GM20431 (cell line): ENCODE data around the gene SLC5A10.
"Not testable (repeated sequence)": the region's sequence is repeated elsewhere in the genome, so short reads cannot be mapped to it uniquely, and the experiment has no call there.

Experiments used
- in situ Hi-C: fragments of 300-500 bp; cut with MseI, MboI; formaldehyde crosslinking; loops from one replicate; pipeline ENCODE4 v1.15.0; 2020; ENCODE audit warnings: low sequenced_read_pairs; ENCODE audit not compliant: unreplicated experiment

The SLC5A10 gene

GRCh38 chr17:19070318-19071168, 118.6 kb downstream of the SLC5A10 start:
- in situ Hi-C loops: not testable (repeated sequence)
